GM21576 (cell line): Measurements from ENCODE around the gene ADAM21.
"Not testable (repeated sequence)": the region's sequence is repeated elsewhere in the genome, so short reads cannot be mapped to it uniquely, and the experiment has no call there.

Source experiments
- ATAC-seq: cut with Tn5 transposase; IDR thresholded peaks from one replicate; pipeline ENCODE4 v1.9.1; 2021; ENCODE audit warnings: mild to moderate bottlenecking, moderate library complexity; ENCODE audit not compliant: unreplicated experiment

The ADAM21 gene

GRCh38 chr14:70451874-70452273 is at the start of gene ADAM21:
Gene ADAM21, plus strand, starts transcription at chr14:70452174. Its CDS starts 5,326 bp downstream, at chr14:70457500.
- no peak for ATAC-seq

DNA sequence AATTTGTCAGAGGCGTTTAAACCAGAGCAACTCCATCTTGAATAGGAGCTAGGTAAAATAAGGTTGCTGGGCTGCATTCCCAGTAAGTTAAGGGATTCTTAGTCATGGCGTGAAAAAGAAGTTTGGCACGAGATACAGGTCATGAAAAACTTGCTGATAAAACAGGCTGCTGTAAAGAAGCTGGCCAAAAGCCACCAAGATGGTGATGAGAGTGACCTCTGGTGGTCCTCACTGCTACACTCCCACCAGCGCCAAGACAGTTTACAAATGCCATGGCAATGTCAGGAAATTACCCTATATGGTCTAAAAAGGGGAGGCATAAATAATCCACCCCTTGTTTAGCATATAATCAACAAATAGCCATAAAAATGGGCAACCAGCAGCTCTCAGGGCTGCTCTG is 48.6 kb upstream of the ADAM21 start:
- not testable (repeated sequence) for ATAC-seq

GRCh38 chr14:70406216-70406615 is 45.8 kb upstream of the ADAM21 start:
- not testable (repeated sequence) for ATAC-seq

DNA sequence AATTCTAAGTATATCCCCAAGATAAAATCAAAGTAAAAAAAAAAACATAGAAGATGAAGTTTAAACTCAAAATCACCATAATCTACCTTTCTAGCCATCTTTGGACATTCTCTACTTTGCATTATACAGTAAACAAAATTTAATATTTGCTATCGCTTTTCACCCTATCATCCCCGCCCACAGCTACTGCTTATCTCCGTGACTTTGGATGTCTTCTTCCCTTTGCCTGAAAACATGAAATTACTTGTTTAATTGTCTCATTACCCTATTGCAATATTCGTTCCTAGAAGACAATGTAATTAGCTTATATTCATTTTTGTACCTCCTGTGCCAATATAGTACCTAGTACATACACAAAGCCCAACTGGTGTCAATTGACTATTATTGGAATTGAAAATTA is 44.4 kb upstream of the ADAM21 start:
- ATAC-seq = no peak

GRCh38 chr14:70415788-70416187 is 36.2 kb upstream of the ADAM21 start:
- ATAC-seq = no peak

- ATAC-seq = no peak
Observed at GRCh38 chr14:70416338-70416724, 35.6 kb upstream of the ADAM21 start.

- ATAC-seq = no peak
Observed at GRCh38 chr14:70416725-70417349, 35.1 kb upstream of the ADAM21 start, which contains the start of gene SYNJ2BP. Gene SYNJ2BP, minus strand, starts transcription at chr14:70417090. Its CDS starts 127 bp downstream, at chr14:70416963.

GRCh38 chr14:70419270-70419931 is 32.6 kb upstream of the ADAM21 start:
- not testable (repeated sequence) for ATAC-seq

GRCh38 chr14:70422538-70422937 is 29.4 kb upstream of the ADAM21 start:
- ATAC-seq = no peak

DNA sequence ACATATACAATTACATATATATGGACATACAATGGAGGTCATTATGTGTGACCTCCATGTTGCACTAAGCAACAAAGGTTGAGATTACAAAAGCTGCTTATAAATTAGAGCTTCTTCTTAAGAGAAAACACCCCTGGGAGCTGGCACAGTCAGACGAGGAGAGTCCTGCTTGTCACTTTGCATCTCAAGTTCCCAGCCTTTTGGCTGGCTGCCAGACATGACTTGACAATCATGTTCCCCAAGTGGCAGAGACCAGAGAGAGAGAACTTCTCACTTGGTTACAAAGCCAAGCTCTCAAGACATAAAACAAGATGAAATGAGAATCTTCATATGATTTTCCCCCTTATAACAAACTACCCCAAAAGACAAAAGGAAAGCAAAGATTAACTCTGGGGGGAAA is 26.6 kb upstream of the ADAM21 start:
- no peak for ATAC-seq

- not testable (repeated sequence) for ATAC-seq
Observed at GRCh38 chr14:70426555-70426954, 25.4 kb upstream of the ADAM21 start.

DNA sequence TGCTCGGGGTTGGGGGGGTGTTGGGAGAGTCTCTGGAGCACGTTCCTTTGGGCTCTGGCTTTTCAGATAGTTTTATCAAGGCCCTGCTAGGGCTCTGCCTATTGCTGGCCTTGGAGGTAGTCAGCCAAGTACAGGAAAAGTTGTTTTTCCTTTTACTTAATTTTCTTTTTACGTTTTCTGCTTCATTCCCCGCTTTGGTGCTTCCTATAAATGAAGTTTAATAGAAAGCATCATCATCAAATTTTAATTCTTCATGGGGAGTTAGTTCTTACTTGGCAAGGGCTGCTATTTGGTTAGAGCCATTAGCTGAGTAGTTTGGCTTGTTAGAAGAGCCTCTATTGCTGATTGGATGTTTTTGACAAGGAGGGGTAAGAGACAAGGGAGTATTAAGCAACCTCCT is 15.1 kb upstream of the ADAM21 start:
- no peak for ATAC-seq

DNA sequence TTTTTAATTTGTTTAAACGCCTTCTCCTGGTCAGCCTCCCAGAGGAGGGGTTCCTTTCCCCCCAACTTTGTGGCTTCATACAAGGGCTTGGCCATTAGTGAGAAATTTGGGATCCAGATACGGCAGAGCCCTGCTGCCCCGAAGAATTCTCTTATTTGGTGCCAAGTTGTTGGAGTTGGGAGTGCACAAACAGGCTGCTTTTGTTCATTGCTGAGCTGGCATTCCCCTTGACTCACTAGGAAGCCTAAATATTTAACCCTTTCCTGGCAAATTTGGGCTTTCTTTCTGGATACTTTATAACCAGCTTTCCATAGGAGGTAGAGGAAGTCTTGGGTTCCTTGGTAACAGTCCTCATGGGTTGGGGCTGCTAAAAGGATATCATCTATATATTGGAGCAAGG is 10.3 kb upstream of the ADAM21 start:
- ATAC-seq = no peak

DNA sequence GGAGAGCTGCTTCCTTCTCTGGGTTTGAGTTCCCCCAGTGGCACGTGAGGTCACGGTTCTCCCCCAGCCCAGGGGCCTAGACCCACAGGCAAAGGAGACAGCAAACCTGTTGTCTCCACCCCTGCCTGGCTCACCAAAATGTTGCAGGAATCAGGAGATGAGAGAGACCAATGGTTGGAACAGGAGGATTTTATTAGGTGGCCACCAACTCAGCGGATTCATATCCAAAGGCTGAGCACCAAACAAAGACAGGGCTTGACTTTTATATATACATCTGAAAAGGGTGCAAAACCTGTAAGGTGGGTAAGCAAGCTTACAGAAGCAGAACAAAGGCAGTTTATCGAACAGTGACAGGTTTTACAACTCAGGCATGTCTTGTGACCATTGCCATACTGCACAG is 9.2 kb upstream of the ADAM21 start:
- ATAC-seq = no peak

DNA sequence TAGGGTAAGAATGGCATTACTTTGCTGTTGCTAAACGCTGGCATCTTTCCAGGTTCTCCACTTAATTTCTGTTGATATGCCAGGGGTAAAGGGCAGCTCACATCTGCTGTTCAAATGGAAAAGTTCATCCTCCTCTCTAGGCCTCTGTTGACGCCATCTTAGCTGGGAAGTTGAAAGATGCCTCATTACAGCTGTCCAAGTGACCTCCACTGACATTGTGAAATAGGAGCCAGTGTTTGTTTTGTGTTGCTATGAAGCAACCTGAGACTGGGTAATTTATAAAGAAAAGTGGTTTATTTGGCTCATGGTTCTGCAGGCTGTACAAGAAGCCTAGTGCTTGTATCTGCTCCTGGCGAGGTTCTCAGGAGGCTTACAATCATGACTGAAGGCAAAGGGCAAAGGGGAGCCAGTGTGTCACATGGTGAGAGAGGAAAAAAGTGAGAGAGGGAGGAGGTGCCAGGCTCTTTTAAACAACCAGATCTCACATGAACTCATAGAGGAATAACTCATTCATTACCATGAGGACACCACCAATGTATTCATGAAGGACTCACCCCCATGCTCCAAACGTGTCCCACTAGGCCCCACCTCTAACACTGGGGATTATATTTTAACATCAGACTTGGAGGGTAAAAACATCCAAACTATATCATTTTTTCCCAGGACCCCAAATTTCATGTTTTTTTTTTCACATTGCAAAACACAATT is 3.2 kb upstream of the ADAM21 start:
- ATAC-seq = no peak

- ATAC-seq = no peak
Observed at GRCh38 chr14:70454731-70455130, 2.8 kb downstream of the ADAM21 start.

DNA sequence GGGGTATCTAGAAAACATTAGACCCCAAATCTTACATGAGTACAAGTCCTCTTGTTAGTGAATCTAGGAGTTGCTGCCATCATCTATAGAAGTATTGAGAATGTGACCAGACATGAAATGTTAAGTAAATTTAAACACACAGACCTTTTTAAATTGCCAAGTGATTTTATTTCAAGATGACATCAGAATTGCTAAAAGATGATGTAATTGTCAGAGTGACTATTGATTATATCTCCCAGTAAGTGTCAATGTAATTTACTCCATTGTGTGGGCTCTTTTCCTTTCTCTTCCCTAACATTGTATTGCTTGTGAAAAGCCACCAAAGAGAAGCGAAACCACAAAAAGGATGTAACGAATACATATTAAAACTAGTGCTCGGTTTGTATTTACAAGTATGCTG is 16.8 kb downstream of the ADAM21 start:
- no peak for ATAC-seq

GRCh38 chr14:70470863-70471563 is 19.0 kb downstream of the ADAM21 start:
- not testable (repeated sequence) for ATAC-seq

DNA sequence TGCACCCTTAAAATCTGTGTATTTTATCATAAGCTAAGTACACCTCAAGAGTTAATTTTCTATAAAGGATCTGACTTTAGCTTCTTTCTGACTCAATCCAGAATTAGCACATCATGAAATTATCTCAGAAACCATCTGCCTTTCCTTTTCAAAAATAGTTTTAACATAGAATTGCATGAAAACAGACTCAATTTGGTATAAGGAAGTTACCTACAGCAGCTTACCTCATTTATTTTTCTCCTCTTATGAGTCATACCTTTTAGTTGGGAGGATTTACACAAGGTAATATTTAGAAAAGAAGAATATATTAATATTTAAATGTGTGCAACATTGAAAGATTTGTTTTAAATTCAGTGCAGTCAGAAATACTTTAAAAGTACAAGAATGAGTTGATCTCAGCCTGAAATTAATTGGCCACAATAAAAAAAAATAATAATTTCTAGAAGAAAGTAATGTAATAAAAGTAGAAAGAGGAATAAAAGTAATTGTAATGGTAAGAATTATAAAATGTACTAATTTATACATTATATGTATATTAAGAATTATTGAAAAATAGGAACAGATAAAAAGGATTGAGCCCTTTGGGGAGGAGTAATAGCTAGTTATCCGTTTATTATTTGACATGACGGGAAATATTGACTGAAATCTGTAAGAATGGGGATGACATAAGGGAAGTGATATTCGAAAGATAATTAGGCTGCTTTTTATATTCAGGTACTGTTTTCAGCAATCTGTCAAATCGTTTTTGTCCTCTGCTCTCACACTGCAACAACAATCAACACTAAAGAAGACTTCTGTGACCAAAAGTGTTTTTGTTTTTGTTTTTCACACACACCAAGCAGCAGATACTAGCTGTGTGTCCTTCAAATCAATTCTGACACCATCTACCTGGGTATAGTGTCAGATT is 20.5 kb downstream of the ADAM21 start:
- ATAC-seq = no peak

GRCh38 chr14:70473825-70474224 is 21.9 kb downstream of the ADAM21 start:
- no peak for ATAC-seq
